HG03064 (cell line): ENCODE measurements around the gene PRKAG2.

Experiments used
- ATAC-seq: cut with Tn5 transposase; IDR thresholded peaks from one replicate; pipeline ENCODE4 v1.9.1; 2021; ENCODE audit warnings: low read depth; ENCODE audit not compliant: unreplicated experiment

Gene PRKAG2

GRCh38 chr7:151776876-151777494, 99.9 kb downstream of the PRKAG2 start:
- ATAC-seq, result no peak

GRCh38 chr7:151776446-151776845, 100.5 kb downstream of the PRKAG2 start:
- ATAC-seq, result no peak

GRCh38 chr7:151775547-151776443, 101.1 kb downstream of the PRKAG2 start:
- ATAC-seq, result no peak

- ATAC-seq, result no peak
Measured at GRCh38 chr7:151774951-151775350, 102.0 kb downstream of the PRKAG2 start.

- ATAC-seq, result no peak
Measured at GRCh38 chr7:151773797-151774196, 103.1 kb downstream of the PRKAG2 start.

GRCh38 chr7:151770232-151770631, 106.7 kb downstream of the PRKAG2 start:
- no peak for ATAC-seq

- no peak for ATAC-seq
Measured at GRCh38 chr7:151769188-151769821, 107.6 kb downstream of the PRKAG2 start.

- no peak for ATAC-seq
Measured at GRCh38 chr7:151768805-151769187, 108.1 kb downstream of the PRKAG2 start.

- ATAC-seq, result no peak
Measured at GRCh38 chr7:151767557-151767956, 109.4 kb downstream of the PRKAG2 start.

- no peak for ATAC-seq
Measured at GRCh38 chr7:151764056-151764920, 112.6 kb downstream of the PRKAG2 start.

GRCh38 chr7:151763420-151763984, 113.4 kb downstream of the PRKAG2 start:
- no peak for ATAC-seq

- no peak for ATAC-seq
Measured at GRCh38 chr7:151762583-151763245, 114.2 kb downstream of the PRKAG2 start.

- ATAC-seq, result no peak
Measured at GRCh38 chr7:151761957-151762356, 115.0 kb downstream of the PRKAG2 start.

- no peak for ATAC-seq
Measured at GRCh38 chr7:151761231-151761630, 115.7 kb downstream of the PRKAG2 start.

GRCh38 chr7:151759591-151760042, 117.3 kb downstream of the PRKAG2 start:
- no peak for ATAC-seq

GRCh38 chr7:151758622-151759540, 118.0 kb downstream of the PRKAG2 start:
- no peak for ATAC-seq

- ATAC-seq, result no peak
Measured at GRCh38 chr7:151757274-151757673, 119.6 kb downstream of the PRKAG2 start.

GRCh38 chr7:151756866-151757265, 120.0 kb downstream of the PRKAG2 start:
- ATAC-seq, result no peak
